ENCODE measurements around the gene MITF.

The MITF gene

GRCh38 chr3:69876073-69876472 is 136.8 kb downstream of the MITF start:
- TF ChIP-seq CTCF (IDR thresholded peaks at IDR 0.05; ENCODE audit: control insufficient read depth, insufficient read depth, low read depth, low read length, missing control alignments) = no peak
- DNase-seq (ENCODE audit: low read depth) = no peak
- H3K4me3 ChIP-seq (ENCODE audit: control insufficient read depth, low read depth, low read length) = no peak overlapping the region

GRCh38 chr3:69878254-69878653 is 139.0 kb downstream of the MITF start:
- H3K4me3 ChIP-seq (ENCODE audit: control insufficient read depth, low read depth, low read length) = no peak overlapping the region
- no peak for TF ChIP-seq CTCF (IDR thresholded peaks at IDR 0.05; ENCODE audit: control insufficient read depth, insufficient read depth, low read depth, low read length, missing control alignments)

GRCh38 chr3:69879051-69879450 is 139.8 kb downstream of the MITF start:
- TF ChIP-seq CTCF (IDR thresholded peaks at IDR 0.05; ENCODE audit: control insufficient read depth, insufficient read depth, low read depth, low read length, missing control alignments) = no peak
- no peak for DNase-seq (ENCODE audit: low read depth)
- H3K4me3 ChIP-seq (ENCODE audit: control insufficient read depth, low read depth, low read length) = no peak overlapping the region

More at GRCh38 chr3:69878254-69878653, 139.0 kb downstream of the MITF start:
- no peak for DNase-seq (ENCODE audit: low read depth)

- no peak for TF ChIP-seq CTCF (IDR thresholded peaks at IDR 0.05; ENCODE audit: control insufficient read depth, insufficient read depth, low read depth, low read length, missing control alignments)
- DNase-seq (ENCODE audit: low read depth) = no peak
Observed at GRCh38 chr3:69880069-69880640, 140.9 kb downstream of the MITF start.

GRCh38 chr3:69881051-69881450 is 141.8 kb downstream of the MITF start:
- TF ChIP-seq CTCF (IDR thresholded peaks at IDR 0.05; ENCODE audit: control insufficient read depth, insufficient read depth, low read depth, low read length, missing control alignments) = no peak
- no peak for DNase-seq (ENCODE audit: low read depth)
- H3K4me3 ChIP-seq (ENCODE audit: control insufficient read depth, low read depth, low read length) = no peak overlapping the region

More at GRCh38 chr3:69880069-69880640, 140.9 kb downstream of the MITF start:
- no peak overlapping the region for H3K4me3 ChIP-seq (ENCODE audit: control insufficient read depth, low read depth, low read length)

GRCh38 chr3:69881756-69882428 is 142.6 kb downstream of the MITF start:
- TF ChIP-seq CTCF (IDR thresholded peaks at IDR 0.05; ENCODE audit: control insufficient read depth, insufficient read depth, low read depth, low read length, missing control alignments) = no peak
- no peak overlapping the region for H3K4me3 ChIP-seq (ENCODE audit: control insufficient read depth, low read depth, low read length)
- no peak for DNase-seq (ENCODE audit: low read depth)
